Activated T-cell treated with anti-CD3 and anti-CD28 coated beads, Interleukin-2, amount 50 U/mL, for 24 hours (primary cell): ENCODE data around the gene ADPRM.

Source experiments
- DNase-seq: peaks from one replicate; pipeline ENCODE4 v3.0.0-alpha.2; 2020
- H3K27ac Mint-ChIP-seq: 2 replicates; pipeline ENCODE4 v1.8.0; 2020; ENCODE audit warnings: mild to moderate bottlenecking, mixed read lengths
- H3K27me3 Mint-ChIP-seq: 2 replicates; pipeline ENCODE4 v1.8.0; 2020; ENCODE audit warnings: mixed read lengths
- H3K36me3 Mint-ChIP-seq: 2 replicates; pipeline ENCODE4 v1.8.0; 2020; ENCODE audit warnings: low read depth, mixed read lengths
- H3K4me1 Mint-ChIP-seq: 2 replicates; pipeline ENCODE4 v1.8.0; 2020; ENCODE audit warnings: low read depth, mixed read lengths
- H3K4me3 Mint-ChIP-seq: 2 replicates; pipeline ENCODE4 v1.8.0; 2020; ENCODE audit warnings: mild to moderate bottlenecking, moderate library complexity, mixed read lengths
- H3K9me3 Mint-ChIP-seq: 2 replicates; pipeline ENCODE4 v1.8.0; 2020; ENCODE audit warnings: mixed read lengths

ADPRM gene

GRCh38 chr17:10742431-10742830 is 45.0 kb downstream of the ADPRM start:
- H3K27ac Mint-ChIP-seq, result no peak overlapping the region
- no peaks in the 10 kb centered on the region for H3K9me3 Mint-ChIP-seq

GRCh38 chr17:10743316-10744009 is 46.1 kb downstream of the ADPRM start:
- Mint-ChIP-seq H3K4me3 (no peak overlapping the region), H3K36me3 (no peaks in the 10 kb centered on the region), H3K4me1 (peaks cover 12% of the 10 kb centered on the region), H3K27ac (no peak overlapping the region), H3K27me3 (no peaks in the 10 kb centered on the region), H3K9me3 (no peaks in the 10 kb centered on the region)
- no peak for DNase-seq

More at GRCh38 chr17:10742431-10742830, 45.0 kb downstream of the ADPRM start:
- H3K4me1 Mint-ChIP-seq, result peaks cover 15% of the 10 kb centered on the region
- DNase-seq, result no peak
- no peaks in the 10 kb centered on the region for H3K27me3 Mint-ChIP-seq
- H3K36me3 Mint-ChIP-seq, result no peaks in the 10 kb centered on the region
- no peak overlapping the region for H3K4me3 Mint-ChIP-seq

GRCh38 chr17:10744501-10745000 is 47.2 kb downstream of the ADPRM start:
- Mint-ChIP-seq H3K9me3 (no peaks in the 10 kb centered on the region), H3K27me3 (no peaks in the 10 kb centered on the region), H3K4me3 (no peak overlapping the region), H3K4me1 (peaks cover 12% of the 10 kb centered on the region), H3K36me3 (no peaks in the 10 kb centered on the region), H3K27ac (no peak overlapping the region)
- DNase-seq, result no peak

GRCh38 chr17:10745231-10745630 is 47.8 kb downstream of the ADPRM start:
- no peak for DNase-seq
- H3K27me3 Mint-ChIP-seq, result no peaks in the 10 kb centered on the region
- peaks cover 12% of the 10 kb centered on the region for H3K4me1 Mint-ChIP-seq
- H3K36me3 Mint-ChIP-seq, result no peaks in the 10 kb centered on the region
- H3K27ac Mint-ChIP-seq, result no peak overlapping the region
- no peak overlapping the region for H3K4me3 Mint-ChIP-seq
- H3K9me3 Mint-ChIP-seq, result no peaks in the 10 kb centered on the region

- H3K27me3 Mint-ChIP-seq, result no peaks in the 10 kb centered on the region
- H3K4me3 Mint-ChIP-seq, result no peak overlapping the region
- H3K4me1 Mint-ChIP-seq, result peaks cover 12% of the 10 kb centered on the region
- no peaks in the 10 kb centered on the region for H3K36me3 Mint-ChIP-seq
- H3K9me3 Mint-ChIP-seq, result no peaks in the 10 kb centered on the region
- no peak overlapping the region for H3K27ac Mint-ChIP-seq
- DNase-seq, result no peak
Measured at GRCh38 chr17:10748531-10749181, 51.3 kb downstream of the ADPRM start.

- Mint-ChIP-seq H3K36me3 (no peaks in the 10 kb centered on the region), H3K27me3 (no peaks in the 10 kb centered on the region), H3K9me3 (no peaks in the 10 kb centered on the region), H3K4me3 (no peak overlapping the region), H3K4me1 (peaks cover 2% of the 10 kb centered on the region), H3K27ac (no peak overlapping the region)
- no peak for DNase-seq
Measured at GRCh38 chr17:10750210-10750609, 52.8 kb downstream of the ADPRM start.

GRCh38 chr17:10751563-10751962 is 54.2 kb downstream of the ADPRM start:
- Mint-ChIP-seq H3K27ac (no peak overlapping the region), H3K9me3 (no peaks in the 10 kb centered on the region), H3K36me3 (no peaks in the 10 kb centered on the region), H3K4me1 (no peaks in the 10 kb centered on the region), H3K4me3 (no peak overlapping the region), H3K27me3 (no peaks in the 10 kb centered on the region)
- no peak for DNase-seq

- Mint-ChIP-seq H3K27me3 (no peaks in the 10 kb centered on the region), H3K36me3 (no peaks in the 10 kb centered on the region), H3K9me3 (no peaks in the 10 kb centered on the region), H3K4me3 (no peak overlapping the region), H3K27ac (no peak overlapping the region), H3K4me1 (no peaks in the 10 kb centered on the region)
- DNase-seq, result no peak
Measured at GRCh38 chr17:10752696-10753095, 55.3 kb downstream of the ADPRM start.

- H3K9me3 Mint-ChIP-seq, result no peaks in the 10 kb centered on the region
- H3K36me3 Mint-ChIP-seq, result no peaks in the 10 kb centered on the region
- H3K4me3 Mint-ChIP-seq, result no peak overlapping the region
- no peaks in the 10 kb centered on the region for H3K27me3 Mint-ChIP-seq
- no peaks in the 10 kb centered on the region for H3K4me1 Mint-ChIP-seq
- no peak overlapping the region for H3K27ac Mint-ChIP-seq
- DNase-seq, result no peak
Measured at GRCh38 chr17:10754109-10754508, 56.7 kb downstream of the ADPRM start.

- no peak for DNase-seq
- Mint-ChIP-seq H3K4me1 (no peaks in the 10 kb centered on the region), H3K9me3 (no peaks in the 10 kb centered on the region), H3K4me3 (no peak overlapping the region), H3K27me3 (no peaks in the 10 kb centered on the region), H3K36me3 (no peaks in the 10 kb centered on the region), H3K27ac (no peak overlapping the region)
Measured at GRCh38 chr17:10754861-10755591, 57.6 kb downstream of the ADPRM start.

GRCh38 chr17:10755592-10756127 is 58.3 kb downstream of the ADPRM start:
- no peaks in the 10 kb centered on the region for H3K36me3 Mint-ChIP-seq
- no peaks in the 10 kb centered on the region for H3K27me3 Mint-ChIP-seq
- H3K4me3 Mint-ChIP-seq, result no peak overlapping the region
- H3K4me1 Mint-ChIP-seq, result no peaks in the 10 kb centered on the region
- H3K9me3 Mint-ChIP-seq, result no peaks in the 10 kb centered on the region
- no peak overlapping the region for H3K27ac Mint-ChIP-seq
- DNase-seq, result no peak

GRCh38 chr17:10756185-10756584 is 58.8 kb downstream of the ADPRM start:
- Mint-ChIP-seq H3K9me3 (no peaks in the 10 kb centered on the region), H3K27ac (no peak overlapping the region), H3K27me3 (no peaks in the 10 kb centered on the region), H3K36me3 (no peaks in the 10 kb centered on the region), H3K4me3 (no peak overlapping the region), H3K4me1 (no peaks in the 10 kb centered on the region)
- no peak for DNase-seq

- H3K36me3 Mint-ChIP-seq, result no peaks in the 10 kb centered on the region
Measured at GRCh38 chr17:10756619-10757018, 59.2 kb downstream of the ADPRM start.

GRCh38 chr17:10757067-10757466 is 59.7 kb downstream of the ADPRM start:
- DNase-seq, result no peak

More at GRCh38 chr17:10756619-10757018, 59.2 kb downstream of the ADPRM start:
- no peak for DNase-seq
- no peaks in the 10 kb centered on the region for H3K9me3 Mint-ChIP-seq
- no peak overlapping the region for H3K27ac Mint-ChIP-seq
- H3K27me3 Mint-ChIP-seq, result no peaks in the 10 kb centered on the region
- no peak overlapping the region for H3K4me3 Mint-ChIP-seq
- H3K4me1 Mint-ChIP-seq, result no peaks in the 10 kb centered on the region

More at GRCh38 chr17:10757067-10757466, 59.7 kb downstream of the ADPRM start:
- no peaks in the 10 kb centered on the region for H3K4me1 Mint-ChIP-seq
- no peak overlapping the region for H3K4me3 Mint-ChIP-seq
- H3K36me3 Mint-ChIP-seq, result no peaks in the 10 kb centered on the region
- H3K9me3 Mint-ChIP-seq, result no peaks in the 10 kb centered on the region
- H3K27me3 Mint-ChIP-seq, result no peaks in the 10 kb centered on the region
- H3K27ac Mint-ChIP-seq, result no peak overlapping the region
